GM19238 (cell line): ENCODE results near the gene UNC5C.

ENCODE experiments used
- DNase-seq: peaks from one replicate; pipeline ENCODE4 v3.0.0; 2011; ENCODE audit warnings: low spot score; ENCODE audit not compliant: insufficient read length

Gene UNC5C

DNA sequence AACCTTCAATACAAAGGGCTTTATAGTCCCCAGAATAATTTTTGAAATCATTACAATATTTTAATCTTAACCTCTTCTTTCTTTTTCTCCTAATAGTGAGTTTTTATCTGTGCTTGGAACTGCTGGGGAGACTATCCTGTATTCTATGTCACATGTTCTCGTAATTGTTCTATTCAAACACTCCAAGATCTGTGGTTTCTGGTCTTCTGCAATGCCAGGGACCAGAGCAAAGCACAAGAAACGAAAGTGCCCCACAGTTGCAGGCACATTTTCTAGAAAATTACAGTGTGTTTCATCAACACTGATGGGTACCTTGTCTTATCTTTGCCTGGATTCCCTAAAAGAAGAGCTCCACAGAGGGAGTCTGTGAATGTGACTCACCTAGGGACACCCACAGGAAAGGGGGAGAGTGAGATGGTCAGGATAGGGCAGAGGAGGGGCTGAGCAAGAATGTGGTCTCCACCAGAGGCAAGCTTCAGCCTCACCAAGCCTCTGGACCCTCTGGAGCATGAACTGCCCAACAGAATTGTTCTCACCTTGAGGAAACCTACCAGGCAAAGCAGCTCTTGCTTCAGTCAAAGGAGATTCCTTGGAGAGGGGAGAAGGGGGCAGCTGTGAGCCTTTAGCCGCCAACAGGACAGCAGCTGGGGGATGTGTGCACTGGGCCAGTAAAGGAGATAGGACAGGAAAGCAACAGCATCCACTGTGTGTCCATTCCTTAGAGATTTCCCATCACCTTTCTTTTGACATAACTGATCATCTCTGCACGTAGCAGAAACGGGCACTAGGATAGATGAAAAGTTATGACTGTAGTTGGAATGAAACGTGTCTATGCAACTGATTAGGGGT, 25.9 kb downstream of the UNC5C start:
- no peak for DNase-seq

DNA sequence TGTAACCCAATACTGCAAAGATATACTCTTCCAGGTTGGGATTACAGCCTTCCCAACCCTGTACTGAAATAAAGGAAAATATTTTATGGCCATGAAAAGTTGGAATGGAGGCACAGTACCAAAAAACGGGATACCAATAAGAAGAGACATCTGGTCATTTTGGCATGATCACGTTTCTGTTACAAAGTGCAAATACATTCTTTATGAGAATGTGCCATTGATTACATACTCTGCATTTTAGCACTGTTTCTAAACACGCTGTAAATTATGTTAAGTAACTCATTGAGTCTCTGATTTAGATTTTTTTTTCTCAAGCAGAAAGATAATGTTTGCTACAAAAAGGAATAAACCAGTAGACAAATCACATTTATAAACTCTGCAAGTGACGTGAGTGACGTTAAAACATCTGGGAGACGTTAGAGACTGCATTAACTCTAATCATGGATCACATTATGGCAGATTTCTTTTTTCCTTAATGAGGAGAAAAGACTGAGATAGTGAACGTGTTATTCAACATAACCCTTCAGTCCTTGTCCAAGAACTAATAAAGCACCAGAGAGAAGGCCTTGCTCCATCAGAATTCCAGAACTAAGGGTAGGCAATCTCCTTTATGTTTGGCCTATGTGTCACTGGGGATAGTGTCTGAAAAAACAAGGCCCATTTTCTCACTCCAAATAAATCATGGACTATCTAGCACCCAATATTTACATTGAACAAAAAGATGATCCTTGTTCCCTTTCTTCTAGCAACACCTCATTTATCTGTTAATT, 31.0 kb downstream of the UNC5C start:
- no peak for DNase-seq

DNA sequence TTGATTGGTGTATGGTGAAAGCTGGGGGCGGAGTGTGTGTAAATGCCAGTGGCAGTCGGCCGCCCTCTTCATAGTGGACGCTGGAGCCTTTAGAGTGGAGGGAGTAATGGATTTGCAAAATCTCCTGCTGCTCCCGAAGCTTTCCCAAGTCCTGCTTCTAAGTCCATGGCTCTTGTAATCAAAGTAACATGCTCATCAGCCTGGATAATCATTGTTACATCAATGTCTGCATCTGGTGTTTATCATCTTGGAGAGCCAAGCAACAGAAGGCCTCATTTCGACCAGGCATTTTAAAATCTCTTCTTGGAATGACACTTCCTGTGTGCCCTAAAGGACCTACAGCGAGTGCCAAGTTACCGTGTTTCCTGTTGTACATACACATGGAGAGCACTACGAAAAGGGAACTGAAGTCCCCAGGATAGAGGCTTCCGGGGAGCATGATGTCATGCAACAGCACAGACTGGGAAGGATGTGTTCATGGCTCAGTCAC, 32.2 kb downstream of the UNC5C start:
- no peak for DNase-seq

DNA sequence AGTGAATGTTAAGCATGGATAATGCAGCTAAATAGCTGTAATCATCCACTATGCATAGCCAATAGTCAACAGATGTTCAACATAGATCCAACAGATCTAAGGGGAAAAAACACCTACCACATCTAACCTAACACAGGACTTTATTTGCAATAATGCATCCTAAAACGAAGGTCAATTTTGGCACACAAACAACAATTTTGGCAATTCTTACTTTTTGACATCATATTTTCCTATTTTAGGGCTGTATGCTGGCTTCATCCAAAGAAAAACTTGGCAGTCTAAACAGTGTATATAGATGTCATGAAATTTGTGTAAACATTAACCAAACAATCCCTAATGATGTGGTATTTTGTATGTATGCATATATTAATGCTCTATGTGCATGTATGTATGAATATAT, 33.2 kb downstream of the UNC5C start:
- DNase-seq, result no peak

DNA sequence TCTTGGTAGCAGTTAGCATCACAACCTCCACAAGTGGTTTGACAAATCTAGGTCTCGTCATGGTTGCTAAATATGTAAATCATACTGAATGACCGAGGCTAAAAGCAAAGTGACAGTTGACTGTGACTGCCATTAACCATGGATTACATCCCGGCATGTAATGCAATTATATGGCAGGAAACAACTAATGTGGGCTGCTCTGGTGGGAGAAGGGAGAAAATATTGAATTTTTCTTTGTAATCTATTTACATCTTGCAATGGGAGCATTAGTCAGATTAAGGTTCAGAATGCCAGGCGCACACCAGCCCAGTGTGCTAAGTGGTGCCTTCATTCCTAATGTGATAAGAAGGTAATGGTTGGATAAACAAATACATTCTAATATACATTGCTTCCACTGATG, 35.8 kb downstream of the UNC5C start:
- no peak for DNase-seq

DNA sequence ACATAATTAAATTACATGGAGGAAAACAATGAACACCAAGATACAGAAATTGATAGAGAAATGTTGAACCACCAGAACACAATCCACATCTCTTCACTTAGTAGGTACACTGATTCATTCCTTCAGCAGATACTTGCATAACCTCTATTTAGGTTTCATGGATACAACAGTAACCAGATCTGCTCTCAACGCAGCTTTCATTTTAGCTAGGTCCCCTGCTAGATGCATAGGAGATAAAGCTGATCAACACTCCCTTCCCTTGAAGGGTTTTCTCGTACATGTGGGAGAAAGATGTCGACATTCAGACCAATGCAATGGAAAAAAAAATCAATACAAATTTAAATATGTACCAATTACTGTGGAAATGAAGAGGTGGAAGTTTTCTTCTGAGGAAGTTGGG, 37.3 kb downstream of the UNC5C start:
- no peak for DNase-seq

DNA sequence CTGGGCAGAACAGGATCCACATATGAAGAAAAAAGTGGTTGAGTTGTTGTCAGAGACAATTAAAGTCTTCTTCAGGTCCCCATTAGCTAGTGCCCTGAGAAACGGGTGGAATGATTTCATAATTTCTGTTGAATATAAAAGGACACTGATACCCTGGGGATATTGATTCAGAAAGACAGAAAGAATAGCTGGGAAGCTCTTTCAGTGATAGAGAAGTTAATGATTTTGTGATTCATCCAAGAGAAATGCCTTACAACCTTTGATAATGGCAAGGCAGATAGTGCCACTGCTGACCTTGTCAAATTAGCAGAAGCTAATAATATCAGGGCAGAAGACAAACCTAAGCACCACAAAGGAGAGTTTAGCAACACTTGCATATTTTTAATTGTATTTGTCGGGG, 37.9 kb downstream of the UNC5C start:
- no peak for DNase-seq

DNA sequence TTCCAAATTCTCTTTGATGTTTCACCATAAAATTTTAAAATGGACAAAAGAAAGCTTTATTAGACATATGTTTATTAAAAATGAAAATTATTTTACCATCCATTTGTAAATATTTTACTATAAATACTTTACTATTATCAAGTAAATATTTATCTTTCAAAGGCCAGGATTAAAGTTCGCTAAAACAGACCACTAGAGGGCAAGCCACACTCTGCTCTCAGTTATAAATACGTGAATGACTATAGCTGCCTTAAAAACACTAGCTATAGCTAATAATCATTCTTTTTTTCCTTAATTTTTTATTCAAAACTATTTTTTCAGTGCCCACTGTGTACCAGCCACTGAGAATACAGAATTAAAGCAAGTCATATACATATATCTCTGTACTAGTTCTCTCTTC, 38.6 kb downstream of the UNC5C start:
- DNase-seq, result no peak

DNA sequence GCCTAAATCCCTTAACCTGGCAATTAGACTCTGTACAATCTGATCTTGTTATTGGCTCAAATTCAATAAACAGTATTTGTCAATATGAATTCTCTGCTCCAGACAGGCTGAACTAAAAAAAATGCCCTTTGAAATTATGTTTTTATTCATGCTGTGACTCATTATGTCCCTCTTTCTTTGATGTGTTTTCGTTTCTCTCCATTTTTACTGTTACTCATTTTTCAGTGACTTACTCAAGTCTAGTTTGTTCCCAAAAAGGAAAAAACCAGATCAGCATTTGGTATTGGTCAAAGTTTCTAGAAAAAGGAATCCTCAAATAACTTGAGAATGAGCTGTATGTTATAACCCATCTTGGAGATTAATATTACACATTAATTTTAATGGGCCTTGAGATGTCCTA, 40.4 kb downstream of the UNC5C start:
- DNase-seq, result no peak

DNA sequence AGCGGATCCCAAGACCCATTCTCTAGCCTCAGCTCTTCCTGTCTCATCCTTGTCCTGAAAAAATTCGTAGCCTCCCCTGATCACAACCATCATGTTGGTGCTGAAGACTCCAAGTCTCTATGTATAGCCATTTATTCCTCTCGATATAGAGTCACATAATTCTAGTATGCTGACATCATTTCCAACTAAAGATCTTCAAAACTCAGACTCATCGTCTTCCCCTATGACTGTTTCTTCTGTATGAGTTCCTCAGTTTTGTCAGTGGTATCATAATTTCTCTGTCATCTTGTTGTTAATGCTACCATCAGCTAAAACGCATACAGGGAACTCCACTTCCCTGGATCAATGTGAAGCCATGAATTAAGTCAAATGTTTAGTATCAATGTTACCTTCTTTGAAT, 41.2 kb downstream of the UNC5C start:
- no peak for DNase-seq

DNA sequence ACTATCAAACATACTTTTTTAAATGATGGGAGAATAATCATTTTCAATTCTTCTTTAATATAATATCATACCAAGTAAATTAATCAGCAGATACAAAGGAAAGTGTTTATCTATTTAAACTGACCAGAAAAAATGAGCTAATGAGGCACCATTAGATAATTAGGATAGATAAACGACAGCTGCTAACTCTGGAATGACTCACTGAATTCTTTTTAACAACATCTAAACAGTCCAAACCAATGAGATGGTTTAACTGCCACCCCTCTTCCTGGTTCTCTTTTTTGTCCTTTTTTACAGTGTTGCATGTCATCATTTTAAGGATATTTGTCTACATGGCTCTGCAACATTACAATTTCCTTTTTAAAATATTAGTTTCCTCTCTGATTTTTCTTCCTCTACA, 41.6 kb downstream of the UNC5C start:
- DNase-seq, result no peak

DNA sequence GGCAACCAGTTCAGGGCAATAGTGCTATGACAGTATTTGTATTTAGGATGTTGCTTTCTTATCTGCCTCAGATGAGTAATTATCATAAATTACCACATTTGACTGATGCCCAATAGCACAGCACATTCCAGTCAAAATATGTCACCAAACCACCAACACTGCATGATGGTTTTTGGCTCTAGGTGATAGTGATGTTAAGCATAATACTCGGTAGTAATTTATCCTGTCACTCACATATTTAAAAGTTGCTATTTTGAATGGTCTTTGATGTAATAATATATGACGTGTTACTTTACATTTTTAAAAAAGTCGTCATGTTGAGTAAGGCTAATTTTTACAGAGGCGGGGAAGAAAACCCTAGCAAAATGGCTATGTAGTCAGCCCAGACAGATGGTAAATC, 42.5 kb downstream of the UNC5C start:
- DNase-seq, result no peak

DNA sequence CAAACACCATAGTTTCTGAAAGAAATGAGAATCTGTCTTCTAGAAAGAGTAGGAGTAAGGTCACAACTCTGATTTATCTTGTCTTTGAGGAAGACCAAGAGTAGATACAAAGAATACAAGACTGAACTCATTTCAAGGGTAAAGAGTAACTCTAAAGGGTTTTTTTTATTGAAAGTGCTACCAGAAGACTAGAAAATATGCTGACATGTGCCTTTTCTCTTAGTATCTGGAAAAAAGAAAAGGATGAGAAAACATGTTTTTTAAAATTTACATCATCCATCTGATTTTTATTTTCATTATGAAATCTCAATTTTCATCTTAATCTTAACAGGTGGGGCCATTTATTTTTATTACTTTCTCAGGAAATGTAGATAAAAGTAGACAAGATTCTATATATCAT, 43.0 kb downstream of the UNC5C start:
- no peak for DNase-seq

DNA sequence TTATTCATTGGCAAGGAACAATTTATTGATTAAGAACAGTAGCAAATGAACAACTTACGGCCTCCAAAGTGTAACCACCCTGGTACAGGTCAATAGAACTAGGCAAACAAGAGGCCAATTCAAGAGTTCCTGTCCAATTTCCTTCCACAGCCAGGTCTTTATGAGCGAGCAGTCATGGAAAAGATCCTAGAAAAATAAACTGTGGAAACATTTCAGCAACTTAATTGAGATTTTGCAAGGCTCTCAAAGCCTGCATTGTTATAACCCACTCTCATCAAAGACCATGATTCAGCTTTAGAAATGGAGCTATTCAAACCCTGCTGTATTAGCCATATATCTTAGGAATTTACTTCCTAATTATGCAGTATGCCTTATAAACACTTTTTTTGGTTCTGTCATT, 43.6 kb downstream of the UNC5C start:
- DNase-seq, result no peak

DNA sequence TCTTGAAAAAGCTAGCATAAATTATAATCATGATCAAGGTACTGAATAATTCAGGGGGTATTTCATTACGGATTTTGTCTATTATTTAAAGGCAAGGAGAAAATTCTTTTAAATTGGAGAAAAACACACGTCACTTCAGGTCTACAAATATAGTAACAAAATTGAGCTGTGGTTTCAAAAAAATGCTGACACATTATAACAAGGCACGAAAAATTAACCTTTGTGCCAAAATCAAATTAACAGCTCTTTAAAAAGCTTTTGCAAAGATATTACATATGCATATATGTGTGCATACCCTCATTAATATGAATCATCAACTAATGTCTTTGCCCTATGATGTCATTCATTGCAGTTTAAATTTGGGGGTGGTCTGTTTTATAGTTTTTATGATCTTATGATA, 44.3 kb downstream of the UNC5C start:
- no peak for DNase-seq

DNA sequence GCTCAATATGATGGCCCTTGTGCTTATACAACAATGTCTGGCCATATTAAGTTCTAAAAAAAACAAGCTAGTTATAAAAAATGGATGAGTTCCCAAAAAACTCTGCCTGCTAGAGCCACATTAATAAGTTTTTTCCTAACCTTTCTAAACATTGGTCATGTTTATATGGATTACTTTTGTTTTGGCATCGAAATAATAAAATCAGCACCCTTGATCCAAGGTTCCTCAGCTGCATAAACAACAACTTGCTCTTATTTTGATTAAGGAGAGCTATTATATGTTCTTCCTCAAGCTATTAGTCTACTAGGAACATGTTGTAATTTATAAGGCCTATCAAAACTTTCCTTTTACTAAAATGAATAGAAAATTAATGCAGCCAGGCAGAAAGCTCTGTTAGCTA, 48.4 kb downstream of the UNC5C start:
- no peak for DNase-seq

DNA sequence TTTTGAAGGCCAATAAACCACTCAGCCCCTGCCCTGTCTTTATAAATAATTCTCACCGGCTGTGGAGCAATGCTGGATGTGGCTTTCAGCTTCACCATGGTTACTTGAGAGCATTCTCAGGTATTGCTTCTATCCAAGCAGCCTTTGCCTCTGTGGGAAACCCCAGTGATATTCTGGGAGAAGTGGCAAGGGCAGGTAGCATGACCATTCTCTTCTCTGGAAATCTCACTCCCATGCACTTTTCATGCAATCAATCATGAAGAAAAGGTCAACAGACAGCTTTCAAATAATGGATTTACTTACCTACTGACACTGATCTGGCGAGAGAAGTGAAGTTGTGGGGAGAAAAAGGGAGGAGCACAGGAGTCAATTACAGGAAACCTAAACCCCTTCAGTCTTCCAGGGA, 49.5 kb downstream of the UNC5C start:
- no peak for DNase-seq

DNA sequence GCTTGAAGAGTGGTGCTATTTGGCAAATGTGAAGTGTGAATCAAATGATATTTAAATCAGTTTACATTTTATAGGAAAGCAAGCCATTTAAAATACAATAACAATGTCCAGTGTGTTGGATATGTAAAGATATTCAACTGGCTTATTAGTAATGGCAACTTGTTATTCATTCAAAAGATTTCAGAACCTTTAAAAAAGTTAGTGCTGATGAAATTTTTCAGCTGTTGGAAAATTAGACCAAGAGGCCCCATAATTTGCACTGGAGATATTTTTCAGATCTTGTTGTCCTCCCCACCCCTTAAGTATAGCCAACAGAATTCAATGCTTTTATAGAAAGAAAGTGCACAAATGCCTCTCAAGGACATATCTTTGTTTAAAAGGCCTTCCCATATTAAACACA, 54.6 kb downstream of the UNC5C start:
- no peak for DNase-seq

DNA sequence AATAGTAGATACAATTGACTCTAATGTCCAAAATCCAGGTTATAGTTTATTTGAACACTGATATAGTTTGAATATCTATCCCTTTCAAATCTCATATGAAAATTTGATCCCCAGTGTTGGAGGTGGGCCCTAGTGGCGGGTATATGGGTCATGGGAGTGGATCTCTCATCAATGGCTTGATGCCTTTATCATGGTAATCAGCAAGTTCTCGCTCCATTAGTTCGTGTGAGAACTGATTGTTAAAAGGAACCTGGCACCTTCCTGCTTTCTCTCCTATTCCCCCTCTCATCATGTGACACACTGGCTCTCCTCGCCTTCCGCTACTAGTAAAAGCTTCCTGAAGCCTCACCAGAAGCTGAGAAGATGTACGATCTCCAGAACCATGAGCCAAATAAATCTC, 70.1 kb downstream of the UNC5C start:
- no peak for DNase-seq

DNA sequence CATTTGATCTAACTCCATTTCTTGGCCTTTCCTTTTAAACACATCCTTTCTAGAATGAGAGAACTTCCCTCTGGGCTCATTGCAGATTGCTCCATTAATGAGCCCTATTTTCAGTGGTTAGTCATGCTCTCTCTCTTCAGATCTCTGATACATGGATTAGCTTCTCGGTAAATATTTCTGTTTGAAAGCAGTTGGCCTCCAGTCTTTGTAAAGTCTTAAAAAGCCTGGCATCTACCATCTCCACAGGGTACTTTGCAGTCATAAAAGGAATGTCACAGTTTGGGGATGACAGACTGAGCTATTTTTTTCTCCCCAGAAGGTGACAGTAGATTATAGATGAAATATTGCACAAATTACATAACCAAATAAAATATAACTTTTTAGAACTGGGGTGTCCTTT, 72.7 kb downstream of the UNC5C start:
- DNase-seq, result no peak

DNA sequence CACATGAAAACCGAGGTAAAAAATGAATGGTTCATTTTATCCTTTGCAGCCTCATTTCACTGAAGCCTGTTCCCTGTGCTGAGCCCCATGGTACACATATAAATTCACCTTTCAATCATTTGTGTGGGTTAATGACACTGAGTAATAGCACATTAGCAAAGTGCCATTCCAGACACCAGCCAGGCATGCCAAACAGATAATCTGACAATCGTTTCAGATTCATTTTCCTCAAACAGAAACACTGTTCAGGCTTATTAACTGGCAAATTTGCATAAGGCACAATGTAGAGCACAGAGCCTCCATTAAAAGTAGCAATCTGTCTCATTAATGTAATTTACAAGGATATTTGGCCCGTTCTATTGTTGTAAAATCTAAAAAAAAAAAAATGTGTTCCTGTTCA, 76.2 kb downstream of the UNC5C start:
- DNase-seq, result no peak

DNA sequence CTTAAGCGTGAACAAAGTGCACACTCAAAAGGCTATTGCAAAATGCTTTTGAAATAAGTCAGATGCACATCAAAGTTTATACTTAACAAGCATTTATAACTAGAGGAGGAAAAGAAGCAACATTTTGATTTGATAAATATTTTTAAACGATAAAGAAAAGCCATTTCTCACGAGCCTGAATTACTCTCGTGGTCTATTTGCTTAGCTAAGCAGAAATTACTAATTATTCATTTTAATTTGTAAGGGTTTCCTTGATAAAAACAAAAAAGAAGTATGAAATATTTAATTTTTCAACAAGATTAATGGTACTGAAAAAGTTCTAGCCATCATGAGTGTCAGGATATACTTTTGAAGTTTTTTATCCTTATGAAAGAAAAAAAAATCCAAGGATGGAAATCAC, 78.2 kb downstream of the UNC5C start:
- DNase-seq, result no peak

DNA sequence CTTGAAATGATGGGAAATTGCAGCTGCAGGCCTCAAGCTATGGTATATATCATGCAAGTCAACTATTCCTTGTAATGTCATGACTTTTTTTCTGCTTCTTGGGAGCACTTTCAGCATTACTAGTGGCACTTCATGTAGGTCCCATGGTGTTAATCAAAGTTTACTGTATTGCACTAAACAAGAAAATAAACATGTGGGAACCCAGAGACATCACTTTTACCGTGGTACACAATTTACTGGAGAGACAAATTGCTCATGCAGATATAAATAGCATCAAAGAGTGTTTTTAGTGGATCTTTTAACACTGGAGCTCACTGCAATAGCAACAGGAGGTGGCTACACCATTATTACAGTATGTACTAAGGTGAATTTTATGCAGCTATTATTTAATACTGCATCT, 79.2 kb downstream of the UNC5C start:
- no peak for DNase-seq
